HG02623 (cell line): ENCODE results near the gene ACTN2.
"Not testable (repeated sequence)": the region's sequence is repeated elsewhere in the genome, so short reads cannot be mapped to it uniquely, and the experiment has no call there.

Experiments used
- ATAC-seq: cut with Tn5 transposase; IDR thresholded peaks from one replicate; pipeline ENCODE4 v1.9.1; 2021; ENCODE audit warnings: moderate library complexity; ENCODE audit not compliant: unreplicated experiment

The ACTN2 gene

DNA sequence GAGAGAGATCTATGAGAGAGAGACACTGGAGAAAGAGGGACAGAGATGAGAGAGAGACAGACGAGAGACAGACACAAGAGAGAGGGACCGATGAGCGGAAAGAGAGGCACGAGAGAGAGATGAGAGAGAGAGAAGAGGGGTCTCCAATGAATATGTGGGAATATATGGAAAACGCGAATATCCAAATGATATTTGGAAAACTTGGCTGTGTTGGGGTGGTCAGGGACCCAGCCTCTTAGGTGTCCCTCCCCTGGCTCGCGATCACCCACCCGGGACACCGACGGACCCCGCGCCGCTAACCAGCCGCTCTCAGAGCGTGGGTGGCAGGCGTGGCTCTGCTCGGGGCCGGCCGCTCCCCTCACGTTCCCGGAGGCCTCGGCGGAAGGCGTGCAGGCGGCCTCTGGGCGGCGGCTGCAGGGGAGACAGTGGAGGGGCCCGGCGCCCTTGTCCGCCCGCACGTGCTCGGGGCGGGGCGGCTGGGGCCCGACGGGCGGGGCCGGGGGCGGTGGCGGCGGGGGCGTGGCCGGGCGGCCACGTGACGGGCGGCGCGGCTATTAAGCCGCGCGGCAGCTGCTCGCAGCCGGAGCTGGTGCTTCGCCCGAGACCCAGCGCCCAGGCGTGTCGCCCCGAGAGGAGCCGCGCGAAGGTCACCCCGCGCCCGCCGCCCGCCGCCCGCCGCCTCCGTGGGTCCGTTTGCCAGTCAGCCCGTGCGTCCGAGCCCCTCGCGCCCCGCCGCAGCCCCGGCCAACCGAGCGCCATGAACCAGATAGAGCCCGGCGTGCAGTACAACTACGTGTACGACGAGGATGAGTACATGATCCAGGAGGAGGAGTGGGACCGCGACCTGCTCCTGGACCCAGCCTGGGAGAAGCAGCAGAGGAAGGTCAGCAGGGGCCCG lies at the start of gene ACTN2:
TSS of gene ACTN2 (plus strand) at position 583 of the 898 bp plus-strand sequence. CDS start at position 758, 175 bp downstream.
- peak; percentile 70 for ATAC-seq

DNA sequence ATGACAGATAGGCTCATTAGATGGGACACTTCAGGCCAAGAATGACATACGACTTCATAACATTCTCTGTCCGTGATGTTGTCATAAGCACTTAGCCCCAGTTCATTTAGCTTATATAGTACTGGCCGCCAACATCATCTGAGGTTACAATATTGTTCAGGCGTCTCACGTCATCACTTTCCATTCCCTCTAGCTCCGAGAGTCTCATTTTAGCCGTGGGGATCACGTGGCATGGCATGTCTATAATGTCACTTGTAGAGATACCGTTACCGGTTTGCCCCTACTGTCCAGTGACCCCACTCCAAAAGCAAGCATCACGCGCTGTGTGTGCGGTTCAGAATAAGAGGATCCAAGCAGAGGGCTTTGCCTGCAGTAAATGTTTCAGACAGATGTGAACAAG lies 47.4 kb upstream of the ACTN2 start:
- no peak for ATAC-seq

DNA sequence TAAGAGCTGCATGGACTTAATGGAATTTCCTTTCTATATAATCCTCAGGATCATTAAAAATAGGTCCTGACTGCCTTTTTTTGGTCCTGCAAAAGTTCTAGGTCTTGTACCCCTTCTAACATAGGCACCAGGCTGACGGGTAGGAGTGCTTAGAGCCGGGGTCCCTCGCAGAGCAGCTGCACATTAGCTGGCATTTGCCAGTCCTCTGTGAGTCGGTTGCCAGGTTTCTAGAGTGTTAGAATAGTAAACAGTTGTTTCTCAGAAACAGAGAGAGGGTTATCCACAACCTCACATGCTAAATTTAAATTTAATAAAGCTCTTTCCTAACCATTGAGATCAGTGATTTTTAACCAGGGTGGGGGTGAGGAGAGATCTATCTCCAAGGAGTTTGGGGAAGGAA lies 46.6 kb upstream of the ACTN2 start:
- no peak for ATAC-seq

DNA sequence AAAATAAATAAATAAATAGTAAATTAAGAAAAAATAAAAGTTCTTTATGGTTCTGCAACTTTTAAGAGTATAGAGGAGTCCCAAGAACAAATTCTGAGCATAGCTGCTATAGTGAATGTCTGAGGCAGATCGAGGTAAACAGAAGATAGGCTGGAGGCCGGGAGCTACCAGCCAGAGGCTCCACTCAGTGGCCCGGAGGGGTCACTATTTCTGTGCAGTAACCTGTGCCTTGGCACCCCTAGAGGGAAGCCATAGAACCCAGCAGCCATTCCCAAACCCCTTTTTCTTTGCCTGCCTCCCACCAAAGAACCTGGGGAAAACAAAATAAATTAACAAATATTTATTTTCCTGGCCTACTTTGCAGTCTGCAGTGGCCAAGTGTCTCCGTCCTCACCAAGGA lies 43.5 kb upstream of the ACTN2 start:
- ATAC-seq: no peak

DNA sequence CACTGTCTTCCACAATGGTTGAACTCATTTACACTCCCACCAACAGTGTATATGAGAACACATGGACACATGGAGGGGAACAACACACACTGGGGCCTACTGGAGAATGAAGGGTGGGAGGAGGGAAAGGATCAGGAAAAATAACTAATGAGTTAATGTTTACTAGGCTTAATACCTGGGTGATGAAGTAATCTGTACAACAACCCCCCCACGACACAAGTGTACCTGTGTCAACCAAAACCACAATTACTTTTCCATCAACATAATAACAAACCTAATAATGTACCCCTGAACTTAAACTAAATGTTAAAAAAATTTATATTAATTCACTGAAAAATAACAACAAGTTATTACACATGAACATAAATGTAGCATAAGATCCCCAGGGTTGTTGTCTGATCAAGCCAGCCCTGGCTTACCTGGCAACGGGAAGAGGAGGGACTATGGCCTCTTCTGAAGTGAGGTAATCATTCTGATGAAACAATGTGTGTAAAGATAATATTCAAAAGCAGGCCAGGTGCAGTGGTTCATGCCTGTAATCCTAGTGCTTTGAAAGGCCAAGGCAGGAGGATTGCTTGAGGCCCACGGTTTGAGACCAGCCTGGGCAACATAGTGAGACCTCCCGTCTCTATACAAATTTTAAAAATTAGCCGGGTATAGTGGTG lies 41.2 kb upstream of the ACTN2 start:
- no peak for ATAC-seq

DNA sequence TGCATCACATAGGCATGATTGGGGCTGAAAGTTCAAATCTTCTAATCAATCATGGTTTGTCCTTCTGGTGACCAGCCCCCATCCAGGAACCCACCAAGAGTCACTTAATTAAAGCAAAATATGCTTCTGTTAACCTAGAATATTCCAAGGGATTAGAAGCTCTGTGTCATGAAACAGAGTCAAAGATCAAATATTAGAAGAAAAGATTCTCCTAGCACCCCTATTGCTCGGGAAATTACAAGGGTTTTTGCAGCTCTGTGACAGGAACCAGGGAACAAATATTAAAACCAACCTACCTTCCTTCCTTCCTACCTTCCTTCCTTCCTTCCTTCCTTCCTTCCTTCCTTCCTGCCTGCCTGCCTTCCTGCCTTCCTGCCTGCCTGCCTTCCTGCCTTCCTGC lies 31.8 kb upstream of the ACTN2 start:
- ATAC-seq: no peak

DNA sequence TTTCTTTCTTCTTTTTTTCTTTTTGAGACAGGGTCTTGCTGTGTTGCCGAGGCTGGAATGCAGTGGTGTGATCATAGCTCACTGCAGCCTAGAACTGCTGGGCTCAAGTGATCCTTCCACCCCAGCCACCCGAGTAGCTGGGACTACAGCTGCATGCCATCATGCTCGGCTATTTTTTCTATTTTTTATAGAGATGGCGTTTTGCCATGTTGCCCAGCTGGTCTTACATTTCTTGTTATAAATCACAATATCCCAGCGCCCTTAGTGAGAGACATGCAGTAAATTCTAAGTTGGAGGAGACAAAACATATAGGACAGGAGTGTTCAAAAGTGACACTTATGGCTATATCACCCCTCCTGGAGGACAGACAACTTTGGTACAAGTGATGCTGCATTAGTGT lies 31.3 kb upstream of the ACTN2 start:
- ATAC-seq: no peak

DNA sequence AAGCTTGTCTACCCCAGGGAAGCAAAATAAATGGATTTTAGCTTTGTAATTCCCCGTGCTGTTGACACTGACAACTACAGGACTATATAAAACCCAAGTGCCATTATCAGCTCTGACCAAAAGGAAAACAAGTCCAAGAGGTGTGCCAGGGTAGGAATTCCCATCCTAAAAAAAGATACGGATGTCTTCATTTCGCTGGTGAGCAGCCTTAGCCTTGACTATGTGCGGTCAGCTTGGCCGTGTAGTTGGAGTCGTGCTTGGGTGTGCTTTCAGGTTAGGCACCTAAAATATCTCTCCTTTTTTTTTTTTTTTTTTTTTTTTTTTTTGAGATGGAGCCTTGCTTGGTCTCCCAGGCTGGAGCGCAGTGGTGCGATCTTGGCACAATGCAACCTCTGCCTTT lies 28.9 kb upstream of the ACTN2 start:
- ATAC-seq: no peak

DNA sequence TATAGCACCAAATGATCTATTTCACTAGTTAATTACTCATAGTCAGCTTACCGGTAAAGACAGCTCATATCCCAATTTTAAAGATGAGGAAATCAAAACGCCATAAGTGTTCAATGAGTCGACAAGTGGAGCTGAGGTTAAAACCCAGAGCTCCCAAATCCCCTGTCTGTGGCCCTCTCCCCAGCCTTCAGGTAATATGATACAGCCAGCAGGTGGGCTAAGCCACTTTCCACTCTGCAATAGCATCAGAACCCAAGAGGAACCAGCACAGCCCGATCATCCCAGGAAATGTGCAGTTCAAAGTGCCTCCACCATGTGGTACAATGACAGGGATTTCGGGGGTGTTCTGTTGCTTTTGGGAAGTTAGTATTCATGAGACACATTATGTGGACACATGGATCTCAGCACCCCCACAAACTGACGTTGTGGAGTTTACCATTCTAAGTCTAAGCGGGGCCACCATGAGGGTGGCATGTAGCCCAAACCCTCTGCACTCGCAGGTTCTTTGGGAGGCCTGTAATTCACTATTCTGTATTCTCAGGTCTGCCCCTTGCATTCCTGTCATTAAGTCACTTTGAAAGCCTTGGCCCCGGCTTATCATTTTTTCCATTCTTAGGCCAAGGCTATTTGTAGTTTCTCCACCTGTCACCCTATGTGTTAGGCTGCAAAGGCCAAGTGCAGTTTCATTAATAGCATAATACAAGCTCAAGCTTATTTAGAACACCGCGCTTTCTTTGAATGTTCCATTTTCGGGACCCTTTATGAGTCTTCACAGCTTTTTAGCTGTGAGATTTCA lies 26.3 kb upstream of the ACTN2 start:
- ATAC-seq: no peak

DNA sequence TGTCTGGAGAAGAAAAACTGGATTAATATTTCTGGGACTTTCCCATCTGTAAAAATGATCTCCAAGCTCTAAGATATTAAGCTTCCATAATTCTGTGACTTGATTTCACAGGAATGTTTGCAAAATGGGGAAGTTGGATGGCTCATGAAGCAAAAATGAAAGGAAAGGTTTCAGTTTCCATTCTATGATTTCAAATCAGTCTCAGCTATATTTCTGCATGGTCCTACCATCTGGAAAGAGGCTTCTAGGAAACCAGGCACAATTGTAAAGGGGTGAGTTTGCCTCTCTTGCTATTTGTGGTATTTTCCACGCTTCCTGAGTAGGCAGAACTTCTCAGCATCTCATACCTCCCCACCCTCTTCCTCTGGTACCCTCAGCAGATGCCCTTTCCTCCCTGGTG lies 22.4 kb upstream of the ACTN2 start:
- no peak for ATAC-seq

DNA sequence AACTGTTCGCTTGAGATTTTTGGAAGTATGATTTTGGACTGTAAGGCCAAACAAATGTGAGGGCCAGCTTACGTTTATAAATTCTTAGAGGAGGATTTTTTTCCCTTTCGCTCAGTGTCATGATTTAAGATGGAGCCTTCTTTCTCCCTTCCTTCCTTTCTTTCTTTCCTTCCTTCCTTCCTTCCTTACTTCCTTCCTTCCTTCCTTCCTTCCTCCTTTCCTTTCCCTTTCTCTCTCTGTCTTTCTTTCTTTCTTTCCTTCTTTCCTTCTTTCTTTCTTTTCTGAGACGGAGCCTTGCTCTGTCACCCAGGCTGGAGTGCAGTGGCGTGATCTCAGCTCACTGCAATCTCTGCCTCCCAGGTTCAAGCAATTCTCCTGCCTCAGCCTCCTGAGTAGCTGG lies 17.4 kb upstream of the ACTN2 start:
- not testable (repeated sequence) for ATAC-seq

DNA sequence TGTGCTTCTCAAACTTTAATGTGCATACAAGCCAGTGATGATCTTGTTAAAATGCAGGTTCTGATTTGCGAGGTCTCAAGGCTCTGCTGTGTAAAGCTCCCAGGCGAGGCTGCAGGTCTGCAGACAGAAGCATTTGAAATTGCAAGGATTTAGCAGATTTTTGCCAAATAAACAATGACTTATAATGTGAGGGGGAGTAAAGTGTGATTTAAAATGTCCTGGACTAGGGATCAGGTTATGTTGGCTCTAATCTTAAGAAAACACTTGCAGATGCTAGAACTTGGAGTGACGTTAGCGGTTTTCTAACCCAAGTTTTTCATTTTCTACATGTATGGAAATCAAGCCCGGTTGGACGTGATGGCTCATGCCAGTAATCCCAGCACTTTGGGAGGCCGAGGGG lies 16.2 kb upstream of the ACTN2 start:
- ATAC-seq: no peak

DNA sequence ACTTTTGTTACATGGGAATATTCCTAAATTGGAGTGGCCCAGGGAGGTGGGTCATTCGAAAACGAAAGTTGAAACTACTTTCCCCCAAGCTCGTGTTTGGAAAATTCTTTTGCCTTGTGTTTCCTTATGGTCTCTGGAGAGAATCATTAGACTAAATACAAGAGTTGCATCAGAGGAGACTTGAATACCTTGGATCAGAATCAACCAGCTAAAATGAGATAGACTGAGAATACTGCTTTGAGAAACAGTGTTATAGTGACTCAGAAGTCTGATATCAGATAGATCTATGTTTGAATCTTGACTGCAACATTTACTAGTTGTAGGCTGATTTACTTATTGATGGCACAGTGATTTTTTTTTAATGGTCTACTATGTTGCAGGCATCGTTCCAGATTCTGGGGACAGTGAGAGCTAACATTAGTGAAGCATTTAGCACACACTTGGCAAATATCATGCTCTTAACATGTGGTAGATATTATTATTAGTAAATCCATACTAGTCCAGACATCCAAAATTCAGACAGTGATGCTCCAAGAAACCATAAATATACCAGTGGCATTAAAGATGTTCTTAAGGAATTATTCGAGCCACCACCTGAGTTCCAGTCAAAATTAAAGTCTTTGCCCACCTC lies 12.9 kb upstream of the ACTN2 start:
- no peak for ATAC-seq

DNA sequence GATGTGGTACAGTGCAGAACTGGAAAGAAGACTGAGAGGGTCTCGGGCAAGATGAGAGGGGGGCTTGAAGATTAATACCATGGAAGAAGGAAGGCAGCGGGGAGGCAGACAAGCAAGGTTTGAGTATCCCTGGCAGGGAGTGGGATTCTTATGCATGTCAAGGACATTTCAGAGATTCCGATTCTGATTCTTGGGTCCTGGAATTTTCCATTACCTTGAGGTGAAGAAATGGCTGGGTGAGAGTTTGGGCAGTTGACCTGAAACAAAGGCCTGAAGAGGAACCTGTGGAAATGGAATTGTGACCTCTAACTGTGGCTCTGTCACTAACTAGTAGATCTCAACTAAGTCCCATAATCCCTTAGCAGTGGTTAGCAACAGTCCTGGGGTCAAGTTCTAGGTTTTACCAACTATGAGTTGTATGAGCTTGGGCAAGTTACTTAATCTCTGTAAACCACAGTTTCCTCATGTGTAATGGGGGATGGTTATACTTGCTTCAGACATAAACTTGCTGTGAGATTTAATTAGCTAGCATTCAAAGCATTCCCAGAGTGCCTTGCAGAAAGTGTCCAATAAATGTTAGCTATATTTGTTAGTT lies 8.6 kb upstream of the ACTN2 start:
- ATAC-seq: no peak

DNA sequence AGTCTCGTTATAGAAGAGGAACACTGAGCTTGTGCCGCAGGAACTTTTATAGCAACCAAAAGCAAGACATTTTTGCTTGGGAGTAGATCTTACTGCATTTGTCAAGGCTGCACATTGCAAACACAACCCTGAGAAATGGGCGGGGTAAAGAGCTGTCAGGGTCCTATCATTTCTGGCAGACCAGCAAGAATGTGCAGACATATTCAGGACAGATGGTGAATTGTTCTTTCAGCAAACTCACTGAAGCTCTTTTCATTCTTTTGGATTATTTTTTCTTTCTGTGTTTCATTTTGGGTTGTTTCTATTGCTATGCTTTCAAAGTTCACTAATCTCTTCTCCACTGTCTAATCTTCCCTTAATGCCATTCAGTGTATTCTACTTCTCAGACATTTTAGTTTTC lies 5.1 kb upstream of the ACTN2 start:
- no peak for ATAC-seq

DNA sequence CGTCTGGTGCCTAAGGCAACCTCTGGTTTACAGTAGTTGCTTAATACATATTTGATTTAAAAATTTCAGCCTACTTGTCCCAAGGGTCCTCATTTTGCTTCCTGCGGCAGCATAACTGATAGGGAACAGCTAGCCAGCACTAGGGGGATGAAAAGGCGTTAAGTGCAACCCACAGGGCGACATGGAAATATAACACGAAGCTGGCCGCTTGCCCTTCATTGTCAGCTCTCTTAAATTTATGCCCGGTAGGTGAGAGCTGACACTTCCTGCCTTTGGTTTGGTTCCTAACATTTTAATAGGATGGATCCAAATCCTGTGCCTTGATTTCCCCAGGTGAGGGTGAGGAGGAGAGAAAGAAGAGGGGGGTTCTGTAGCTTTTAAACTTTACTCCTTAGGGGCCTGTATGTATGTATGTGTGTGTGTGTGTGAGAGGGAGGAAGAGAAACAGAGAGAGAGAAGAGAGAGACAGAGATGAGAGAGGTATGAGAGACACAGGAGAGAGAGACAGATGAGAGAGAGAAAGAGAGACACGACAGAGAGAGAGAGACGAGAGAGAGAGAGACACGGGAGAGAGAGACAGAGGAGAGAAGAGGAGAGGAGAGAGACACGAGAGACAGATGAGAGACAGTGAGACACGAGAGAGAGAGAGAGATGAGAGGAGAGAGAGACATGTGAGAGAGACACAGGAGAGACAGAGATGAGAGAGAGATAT lies 938 bp upstream of the ACTN2 start:
- ATAC-seq: no peak

DNA sequence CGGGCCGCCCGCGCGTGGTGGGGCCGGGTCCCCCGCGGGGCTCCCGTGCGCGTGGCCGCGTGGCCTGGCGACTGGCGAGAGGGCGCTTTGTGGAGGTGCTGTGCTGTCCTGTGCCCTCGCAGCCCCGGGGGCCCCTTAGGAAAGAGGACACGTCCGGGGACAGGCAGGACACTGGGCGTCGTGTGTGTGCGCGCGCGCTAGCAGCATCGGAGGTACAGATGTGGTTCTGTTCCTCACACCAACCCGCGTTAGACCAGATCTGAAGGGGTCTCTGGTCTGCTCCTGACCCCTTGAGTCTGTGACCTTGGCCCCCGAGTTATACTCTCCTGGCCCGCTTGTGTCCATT lies 489 bp downstream of the ACTN2 start:
- ATAC-seq: no peak

DNA sequence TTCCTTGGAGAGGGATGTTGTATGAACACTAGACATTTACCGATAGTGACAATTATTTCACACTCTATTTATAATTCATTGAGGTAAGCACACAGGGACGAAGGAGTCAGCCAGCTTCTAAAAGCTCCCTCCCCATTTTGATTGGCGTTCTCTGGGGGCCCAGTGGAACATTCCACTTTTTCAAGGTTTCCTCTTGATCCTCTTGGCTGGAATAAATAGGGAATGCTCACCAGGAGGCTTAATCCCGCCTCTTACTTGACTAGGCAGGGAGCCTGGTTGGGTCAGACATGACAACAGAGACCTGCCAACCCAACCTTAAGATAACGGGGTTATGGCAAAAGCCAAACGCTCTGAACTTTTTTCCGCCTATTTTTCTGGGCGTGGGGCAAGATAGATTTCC lies 974 bp downstream of the ACTN2 start:
- ATAC-seq: no peak

DNA sequence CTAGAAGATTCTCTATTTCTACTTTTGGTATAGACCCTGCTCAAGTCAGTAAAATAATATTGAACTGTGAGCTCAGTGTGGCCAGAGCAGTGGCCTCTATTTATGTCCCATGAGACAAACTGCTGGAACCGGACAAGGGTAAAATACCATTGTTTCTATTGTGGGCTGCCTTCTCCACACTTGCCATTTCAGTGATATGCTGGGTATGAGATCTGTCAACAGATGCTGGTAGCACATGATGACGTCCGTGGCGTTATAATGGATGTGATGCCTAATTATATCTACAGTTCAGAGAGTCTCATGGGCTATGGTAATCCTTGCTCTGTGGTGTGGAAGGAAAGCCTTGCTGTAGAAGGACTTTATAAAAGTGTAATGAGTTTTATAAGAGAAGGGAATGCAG lies 2.4 kb downstream of the ACTN2 start:
- no peak for ATAC-seq
